HG03565 (cell line): ENCODE results near the gene NUBP1.
A peak's percentile ranks its signal among the peaks of the same experiment; 100 is the strongest.
"Not testable (repeated sequence)": the region's sequence is repeated elsewhere in the genome, so short reads cannot be mapped to it uniquely, and the experiment has no call there.

Experiments
- ATAC-seq: cut with Tn5 transposase; IDR thresholded peaks from one replicate; pipeline ENCODE4 v1.9.1; 2021; ENCODE audit warnings: mild to moderate bottlenecking, moderate library complexity; ENCODE audit not compliant: unreplicated experiment

The NUBP1 gene

DNA sequence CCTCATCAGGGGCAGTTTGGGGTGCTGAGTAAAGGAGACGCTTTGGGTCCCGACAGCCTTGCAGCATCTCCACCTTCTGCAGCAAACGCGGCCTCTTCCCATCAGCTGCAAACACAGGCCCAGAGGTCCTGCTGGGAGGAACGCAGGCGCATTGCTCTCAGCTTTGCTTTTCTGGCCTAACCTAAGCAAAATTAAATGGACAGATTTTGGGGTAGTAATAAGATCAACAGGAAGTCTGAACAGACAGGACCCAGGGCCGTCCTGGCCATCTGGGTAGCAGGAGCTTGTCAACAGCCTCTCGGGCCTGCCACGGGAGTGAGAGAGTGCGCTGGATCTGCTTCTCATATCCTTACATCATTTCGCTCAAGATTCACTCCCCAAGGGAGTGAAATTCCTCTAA lies 7.2 kb downstream of the NUBP1 start:
- no peak for ATAC-seq

DNA sequence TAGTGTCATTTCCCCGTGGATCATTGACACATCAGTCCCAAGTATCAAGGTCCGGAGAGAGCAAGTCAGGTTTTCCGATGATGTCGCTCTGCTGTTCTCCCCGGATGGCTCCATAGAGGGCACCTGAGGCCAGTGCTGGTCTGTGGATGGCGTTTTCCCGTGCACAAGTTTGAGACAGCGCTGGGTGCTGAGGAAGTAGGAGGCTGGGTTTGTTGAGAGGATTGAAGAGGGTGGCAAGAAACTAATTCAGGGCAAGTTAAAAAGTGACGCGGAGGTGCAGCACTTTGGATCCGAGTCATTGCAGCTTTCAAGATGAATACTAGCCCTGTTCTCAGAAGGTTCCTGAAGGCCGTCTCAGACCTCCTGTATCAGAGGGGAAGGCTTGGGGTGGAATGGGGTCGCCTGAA lies 7.7 kb downstream of the NUBP1 start:
- ATAC-seq: no peak

DNA sequence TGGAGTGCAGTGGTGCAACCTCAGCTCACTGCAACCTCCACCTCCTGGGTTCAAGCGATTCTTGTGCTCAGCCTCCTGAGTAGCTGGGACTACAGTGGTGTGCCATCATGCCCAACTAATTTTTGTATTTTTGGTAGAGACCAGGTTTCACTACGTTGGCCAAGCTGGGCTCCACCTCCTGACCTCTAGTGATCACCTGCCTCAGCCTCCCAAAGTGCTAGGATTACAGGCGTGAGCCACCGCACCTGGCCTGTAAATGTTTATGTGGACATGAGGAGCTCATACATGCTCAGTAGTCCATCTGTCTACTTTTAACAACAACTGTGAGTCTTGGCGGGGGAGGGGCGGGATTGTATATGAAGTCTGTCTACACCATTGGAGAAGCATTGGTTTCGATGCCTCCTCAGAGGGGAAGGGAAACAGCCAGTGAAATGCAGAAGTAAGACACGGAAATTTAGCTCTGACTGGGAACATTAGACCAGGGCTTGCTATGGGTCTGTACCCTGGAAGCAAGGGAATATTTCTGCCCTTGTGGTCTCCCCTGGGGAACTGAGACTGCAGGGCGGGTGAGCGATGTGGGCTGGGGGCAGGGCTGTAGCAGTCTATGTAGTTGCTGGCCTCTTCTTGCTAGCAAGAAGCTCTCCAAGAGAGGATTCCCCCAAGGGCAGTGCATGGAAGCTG lies 9.3 kb downstream of the NUBP1 start:
- peak; percentile 40 for ATAC-seq

DNA sequence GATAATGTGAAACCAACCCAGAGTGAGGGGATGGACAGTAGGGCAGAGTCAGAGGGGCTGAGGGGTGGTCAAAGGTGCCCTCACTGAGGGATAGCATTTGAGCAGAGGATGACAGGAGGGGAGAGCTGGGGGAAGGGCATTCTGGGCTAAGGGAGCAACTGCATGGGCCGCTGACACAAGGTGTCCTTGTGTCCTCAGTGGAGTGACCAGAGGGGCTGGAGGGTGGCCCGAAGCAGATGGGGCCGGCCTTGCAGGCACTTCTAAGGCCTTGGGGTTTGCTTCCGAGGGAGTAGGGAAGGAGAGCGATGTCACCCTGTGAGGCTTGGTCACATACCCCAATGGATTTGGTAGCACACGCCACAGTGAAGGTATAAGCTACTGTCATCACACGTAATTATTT lies 10.0 kb downstream of the NUBP1 start:
- ATAC-seq: no peak

DNA sequence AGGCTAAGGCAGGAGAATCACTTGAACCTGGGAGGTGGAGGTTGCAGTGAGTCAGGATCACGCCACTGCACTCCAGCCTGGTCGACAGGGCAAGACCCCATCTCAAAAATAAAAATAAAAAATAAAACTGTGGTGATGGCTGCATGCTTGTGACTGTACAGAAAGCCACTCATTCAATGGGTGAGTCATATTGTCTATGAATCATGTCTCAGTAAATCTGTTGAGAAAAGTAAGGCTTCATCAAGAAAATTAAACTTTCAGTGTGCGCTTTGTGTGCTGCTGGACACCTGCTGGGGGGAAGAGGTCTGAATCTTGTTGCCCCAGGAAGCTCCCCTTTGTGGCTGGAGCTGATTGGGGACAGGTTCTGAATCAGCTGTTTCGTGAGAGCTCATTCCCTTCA lies 11.3 kb downstream of the NUBP1 start:
- no peak for ATAC-seq

DNA sequence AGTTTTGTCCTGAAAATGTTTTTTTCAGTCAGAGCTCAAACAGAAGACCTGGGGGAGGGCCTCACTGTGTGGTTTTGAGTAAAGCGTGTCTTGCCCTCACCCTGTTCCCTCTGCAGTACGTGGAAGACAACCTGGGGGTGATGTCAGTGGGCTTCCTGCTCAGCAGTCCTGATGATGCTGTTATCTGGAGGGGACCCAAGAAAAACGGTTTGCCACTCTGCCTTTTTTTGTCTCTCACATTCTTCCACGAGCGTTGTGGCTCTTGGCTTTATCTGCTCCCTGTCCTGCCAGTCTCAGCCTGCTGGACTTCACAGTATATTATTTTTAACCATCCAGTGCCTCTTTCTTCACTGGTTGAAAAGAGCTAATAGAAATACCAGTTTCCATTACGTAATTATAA lies 12.9 kb downstream of the NUBP1 start:
- no peak for ATAC-seq

DNA sequence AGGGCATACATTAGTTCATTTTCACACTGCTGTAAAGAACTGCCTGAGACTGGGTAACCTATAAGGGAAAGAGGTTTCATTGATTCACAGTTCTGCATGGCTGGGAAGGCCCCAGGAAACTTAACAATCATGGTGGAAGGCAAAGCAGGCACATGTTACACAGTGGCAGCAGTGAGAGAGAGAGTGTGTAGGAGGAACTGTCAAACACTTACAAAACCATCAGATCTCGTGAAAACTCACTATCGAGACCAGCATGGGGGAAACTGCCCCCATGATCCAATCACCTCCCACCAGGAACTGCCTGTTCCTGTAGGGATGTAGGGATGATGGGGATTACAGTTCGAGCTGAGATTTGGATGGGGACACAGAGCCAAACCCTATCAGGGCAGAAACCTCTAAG lies 17.2 kb downstream of the NUBP1 start:
- no peak for ATAC-seq

DNA sequence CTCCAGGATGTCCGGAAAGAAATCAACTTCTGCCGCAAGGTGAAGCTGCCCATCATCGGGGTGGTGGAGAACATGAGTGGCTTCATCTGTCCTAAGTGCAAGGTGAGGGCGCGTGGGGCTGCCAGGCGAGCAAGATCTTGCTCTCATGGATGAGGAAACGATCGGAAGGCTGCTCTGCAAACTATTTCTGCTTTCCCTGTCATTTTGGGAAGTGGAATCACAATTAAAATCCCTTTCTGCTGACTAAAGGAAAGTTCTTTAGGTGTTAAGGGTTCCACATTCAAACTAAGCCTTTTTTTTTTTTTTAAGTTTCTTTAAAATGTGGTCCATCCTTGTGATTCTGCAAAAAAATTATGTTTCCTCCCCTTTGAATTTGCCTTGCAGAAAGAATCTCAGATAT lies 17.7 kb downstream of the NUBP1 start:
- no peak for ATAC-seq

DNA sequence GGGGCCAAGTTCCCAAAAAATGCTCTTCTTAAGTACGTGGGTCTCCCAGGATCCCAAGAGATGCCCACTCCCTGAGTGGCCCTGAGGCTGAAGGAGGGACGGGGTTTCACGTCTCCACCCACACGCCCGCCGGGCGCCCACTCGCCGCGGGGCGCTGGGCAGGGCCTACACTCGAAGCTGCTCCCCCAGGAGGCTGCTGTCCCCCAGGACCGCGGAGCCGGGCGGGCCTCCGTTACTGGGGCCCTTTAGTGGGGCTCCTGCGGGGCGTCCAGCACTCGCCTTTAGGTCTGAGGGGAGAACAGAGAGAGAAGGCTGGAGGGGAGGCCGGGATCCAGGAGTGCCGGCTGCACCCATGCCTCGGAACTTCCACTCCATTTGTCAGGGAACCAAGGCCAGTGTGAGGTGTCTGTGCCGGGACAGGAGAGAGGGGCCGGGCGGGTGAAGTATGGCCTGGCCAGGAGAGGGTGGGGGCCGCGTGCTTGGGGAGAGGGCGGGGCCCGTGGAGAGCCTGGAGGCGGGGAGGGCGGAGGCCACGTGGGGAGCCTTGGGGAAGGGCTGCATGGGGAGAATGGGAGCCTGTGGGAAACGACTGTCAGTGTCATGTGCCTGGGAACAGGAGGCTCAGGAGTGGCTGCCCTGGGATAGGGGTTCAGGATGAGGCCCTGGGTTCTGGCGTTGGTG lies 18.8 kb downstream of the NUBP1 start:
- no peak for ATAC-seq

DNA sequence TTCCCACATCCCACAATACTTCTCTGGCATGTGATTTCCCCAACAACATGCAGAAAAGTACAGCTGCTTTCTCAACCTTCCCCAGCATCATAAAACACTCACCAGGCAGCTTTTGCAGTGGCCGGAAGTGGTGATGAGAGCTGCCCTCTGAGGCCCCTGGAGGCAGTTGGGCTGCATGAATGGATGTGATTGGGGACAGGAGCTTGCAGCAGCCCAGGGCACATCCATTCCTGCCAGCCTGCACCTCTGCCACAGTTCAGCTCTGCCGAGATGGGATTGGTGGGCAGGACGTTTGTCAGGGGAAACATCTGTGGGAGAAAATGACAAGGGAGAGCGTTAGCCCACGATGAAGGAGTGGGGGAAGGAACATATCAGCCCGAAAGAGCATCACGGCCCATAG lies 19.8 kb downstream of the NUBP1 start:
- no peak for ATAC-seq

DNA sequence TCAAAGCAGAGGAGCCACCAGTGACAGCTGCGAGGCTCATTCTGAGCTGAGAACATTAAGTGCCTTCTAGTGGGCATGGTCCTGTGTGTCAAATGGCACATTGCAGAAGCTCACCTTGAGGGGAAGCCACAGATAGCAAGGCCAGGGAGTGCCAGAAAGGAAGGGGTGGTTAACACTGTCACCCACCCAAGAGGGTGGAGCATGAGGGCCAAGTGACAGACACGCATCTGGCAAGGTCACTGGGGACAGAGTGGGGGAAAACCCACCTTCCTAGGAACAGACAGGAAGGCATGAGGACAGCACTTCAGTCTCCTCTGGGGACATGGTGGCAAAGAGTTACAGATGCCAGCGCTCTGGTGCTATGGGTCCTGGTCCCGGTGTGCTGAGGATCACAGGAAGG lies 22.1 kb downstream of the NUBP1 start:
- no peak for ATAC-seq

DNA sequence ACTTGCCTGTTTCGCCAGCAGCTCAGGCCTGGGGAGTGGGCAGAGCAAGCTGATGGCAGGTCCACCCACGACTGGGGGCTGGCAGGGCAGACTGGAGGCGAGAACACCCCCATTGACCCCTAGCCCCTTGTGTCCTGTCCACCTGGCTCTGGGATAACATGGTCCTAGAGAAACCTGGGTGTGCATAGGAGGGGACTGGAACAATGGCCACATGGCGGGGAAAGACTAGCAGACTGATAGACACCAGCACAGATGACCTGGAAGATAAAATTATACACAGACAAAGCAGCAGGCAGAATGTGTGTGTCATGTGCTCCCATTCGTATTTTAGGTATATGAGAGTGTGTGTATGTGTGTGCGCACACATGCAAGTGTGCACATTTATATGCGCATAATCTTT lies 23.5 kb downstream of the NUBP1 start:
- no peak for ATAC-seq

DNA sequence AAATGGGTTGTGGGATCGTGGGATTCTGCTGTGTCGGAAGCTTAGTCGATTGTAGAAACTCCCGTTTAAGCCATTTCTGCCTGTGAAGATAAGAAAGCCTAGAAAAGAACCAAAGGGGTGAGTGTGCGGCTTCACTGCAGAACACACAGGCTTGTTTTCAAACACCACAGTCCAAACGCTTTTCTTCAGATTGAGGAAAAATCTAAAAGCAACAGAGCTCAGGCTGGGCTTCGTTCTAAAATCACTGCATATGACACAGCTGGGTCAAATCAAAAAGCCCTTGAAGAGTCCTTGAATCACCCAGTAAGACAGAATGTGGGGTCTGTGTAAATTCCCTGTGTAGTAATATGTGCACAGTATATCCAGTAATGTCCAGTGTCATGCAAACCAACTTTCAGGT lies 25.7 kb downstream of the NUBP1 start:
- no peak for ATAC-seq

DNA sequence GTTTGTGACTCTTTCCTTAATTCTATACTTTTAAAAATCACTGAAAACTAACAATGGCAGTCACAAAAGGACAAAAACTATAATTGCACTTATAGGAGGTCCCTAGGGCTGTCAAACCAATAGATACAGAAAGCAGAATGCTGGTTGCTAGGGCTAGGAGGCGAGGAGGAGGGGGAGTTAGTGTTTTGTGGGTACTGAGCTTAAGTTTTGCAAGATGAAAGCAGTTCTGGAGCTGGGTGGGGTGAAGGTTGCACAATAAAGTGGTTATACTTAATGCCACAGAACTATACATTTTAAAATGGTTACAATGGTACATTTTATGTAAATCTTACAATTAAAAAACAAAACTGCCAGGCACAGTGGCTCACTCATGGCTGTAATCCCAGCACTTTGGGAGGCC lies 27.3 kb downstream of the NUBP1 start:
- ATAC-seq: no peak

DNA sequence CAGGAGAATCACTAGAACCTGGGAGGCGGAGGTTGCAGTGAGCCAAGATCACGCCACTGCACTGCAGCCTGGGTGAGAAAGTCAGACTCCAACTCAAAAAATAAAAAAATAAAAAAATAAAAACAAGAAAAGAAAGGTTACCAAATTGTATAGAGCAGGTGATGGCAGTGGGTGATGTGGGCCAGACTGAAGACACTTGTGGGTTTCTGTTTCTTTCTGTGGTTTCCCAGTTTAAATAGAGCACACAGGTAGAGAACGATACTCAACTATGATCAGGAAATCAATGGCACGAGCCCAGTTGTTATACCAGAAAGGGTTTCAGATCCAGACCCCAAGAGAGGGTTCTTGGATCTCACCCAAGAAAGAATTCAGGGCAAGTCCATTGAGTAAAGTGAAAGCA lies 32.6 kb downstream of the NUBP1 start:
- peak; percentile 67 for ATAC-seq

DNA sequence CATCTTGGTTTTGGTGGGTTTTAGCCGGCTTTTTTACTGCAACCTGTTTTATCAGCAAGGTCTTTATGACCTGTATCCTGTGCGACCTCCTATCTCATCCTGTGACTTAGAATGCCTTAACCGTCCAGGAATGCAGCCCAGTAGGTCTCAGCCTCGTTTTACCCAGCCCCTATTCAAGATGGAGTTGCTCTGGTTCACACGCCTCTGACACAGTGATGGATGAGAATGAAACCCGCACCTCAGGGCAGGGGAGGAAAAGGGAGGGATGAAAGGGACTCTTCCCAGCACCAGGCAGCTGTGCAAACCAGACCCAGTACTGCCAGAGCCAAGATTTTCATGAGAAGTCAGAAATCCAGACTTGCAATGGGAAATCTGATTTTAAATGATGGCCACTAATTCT lies 33.3 kb downstream of the NUBP1 start:
- ATAC-seq: not testable (repeated sequence)

DNA sequence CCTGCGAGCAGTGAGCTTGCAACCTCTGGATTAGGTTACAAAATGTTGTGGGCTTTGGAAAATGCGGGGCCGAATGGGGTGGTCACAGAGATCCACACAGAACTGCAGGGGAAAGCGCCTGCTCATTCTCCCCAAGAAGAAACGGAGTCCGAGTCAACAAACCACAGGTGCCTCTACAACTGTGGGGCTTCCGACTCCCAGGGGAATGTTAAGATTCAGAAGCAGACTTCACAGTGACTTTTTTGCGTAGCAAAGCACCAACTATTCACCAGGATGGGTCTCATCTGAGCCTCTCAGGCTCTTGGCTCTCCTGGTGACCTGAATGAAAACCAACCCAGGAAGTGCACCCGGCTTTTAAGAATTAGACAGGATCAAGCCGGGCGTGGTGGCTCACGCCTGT lies 33.7 kb downstream of the NUBP1 start:
- no peak for ATAC-seq

DNA sequence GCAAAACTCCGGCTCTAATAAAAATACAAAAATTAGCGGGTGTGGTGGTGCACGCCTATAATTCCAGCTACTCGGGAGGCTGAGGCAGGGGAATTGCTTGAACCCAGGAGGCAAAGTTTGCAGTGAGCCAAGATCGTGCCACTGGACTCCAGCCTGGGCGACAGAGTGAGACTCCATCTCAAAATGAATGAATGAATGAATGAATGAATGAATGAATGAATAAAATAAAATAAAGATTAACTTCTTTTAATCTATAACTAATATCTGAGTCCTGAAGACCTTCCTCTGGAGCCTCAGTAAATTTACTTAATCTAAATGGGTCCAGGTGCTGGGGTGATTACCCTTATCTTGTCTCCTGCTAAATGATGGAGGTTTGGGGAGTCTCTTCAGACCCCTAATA lies 36.3 kb downstream of the NUBP1 start:
- not testable (repeated sequence) for ATAC-seq

DNA sequence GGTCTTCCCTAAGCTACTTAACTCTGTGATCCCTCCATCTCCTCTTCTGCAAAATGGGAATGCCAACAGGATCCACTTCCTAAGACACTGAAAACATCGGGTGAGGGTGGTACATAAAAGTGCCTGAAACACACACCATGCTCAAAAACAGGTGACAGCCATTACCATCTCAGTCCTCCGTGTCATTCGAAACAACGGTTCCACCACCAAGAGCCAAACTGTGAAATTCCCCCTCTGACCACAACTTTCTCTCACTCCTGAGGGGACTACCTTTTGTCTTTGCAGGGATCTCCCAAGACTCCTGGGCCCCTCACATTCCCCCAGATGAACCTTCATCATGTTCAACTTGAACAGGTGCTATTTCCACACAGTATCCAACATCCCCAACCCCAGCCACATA lies 37.0 kb downstream of the NUBP1 start:
- ATAC-seq: no peak

DNA sequence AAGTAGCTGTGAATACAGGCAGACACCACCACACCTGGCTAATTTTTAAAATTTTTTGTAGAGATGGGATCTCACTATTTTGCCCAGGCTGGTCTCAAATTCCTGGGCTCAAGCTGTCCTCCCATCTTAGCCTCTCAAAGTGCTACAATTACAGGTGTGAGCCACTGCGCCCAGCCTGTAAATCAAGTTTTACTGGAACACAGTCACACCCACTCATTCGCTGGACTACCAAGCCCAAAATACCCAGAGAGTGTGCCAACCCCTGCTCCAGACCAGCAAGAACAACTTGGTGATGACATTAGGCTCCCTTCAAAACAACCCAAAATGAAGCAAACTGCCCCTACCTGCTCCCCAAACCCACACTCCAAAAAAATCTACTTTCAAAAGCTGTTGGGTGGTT lies 39.0 kb downstream of the NUBP1 start:
- no peak for ATAC-seq

DNA sequence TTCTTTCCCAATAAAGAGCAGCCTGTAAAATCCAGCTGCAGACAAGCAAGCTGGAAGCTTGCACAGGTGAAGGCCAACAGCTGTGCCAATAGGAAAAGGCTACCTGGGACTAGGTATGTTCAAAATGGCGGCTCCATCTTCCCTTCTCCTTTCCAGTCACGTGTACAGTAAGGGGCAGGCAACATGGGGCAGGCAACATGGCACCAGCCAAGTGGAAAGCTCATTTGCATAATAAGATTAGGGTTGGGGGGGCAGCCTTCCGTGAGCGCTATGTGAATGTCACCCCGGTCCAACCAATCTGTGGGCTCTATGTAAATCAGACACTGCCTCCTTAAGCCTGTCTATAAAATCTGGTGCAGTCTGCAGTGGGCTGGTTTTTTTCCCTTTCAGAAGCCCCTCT lies 43.7 kb downstream of the NUBP1 start:
- ATAC-seq: no peak

DNA sequence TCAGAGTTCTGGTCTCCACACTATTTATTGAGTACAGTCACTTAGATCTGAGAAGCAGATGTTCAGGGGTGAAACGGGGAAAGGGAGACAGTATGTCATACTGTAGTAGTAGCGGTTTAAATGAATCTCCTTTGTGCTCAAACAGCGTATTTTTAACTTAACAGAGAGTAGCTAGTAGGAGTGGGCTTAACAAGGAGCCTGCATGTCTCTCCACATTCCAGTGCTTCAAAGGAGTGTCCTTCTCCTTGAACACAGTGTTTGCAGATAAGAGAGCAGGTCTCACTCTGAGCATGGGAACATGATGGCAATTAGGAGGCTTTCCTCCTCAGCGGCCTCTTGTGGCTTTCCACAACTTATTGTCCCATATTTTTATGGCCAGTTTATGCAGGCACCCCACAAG lies 45.0 kb downstream of the NUBP1 start:
- ATAC-seq: not testable (repeated sequence)

DNA sequence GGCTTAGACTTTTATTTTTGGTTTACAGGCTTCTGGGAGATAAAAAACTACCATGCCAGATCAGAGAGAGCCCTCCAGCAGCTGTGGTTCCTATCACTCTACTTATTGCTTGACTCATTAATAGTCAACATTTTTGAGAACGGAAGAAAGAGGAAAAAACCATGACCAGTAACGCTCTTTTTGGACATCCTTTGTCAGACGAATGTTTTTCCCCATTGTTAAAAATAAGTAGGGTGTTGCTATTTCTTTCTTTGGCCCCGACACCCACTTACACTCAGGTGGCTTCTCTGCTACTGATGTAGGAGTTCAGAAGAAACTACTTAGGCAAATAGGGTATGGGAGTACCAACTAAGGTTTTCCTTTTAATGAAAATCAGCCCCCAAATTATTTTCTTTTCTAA lies 47.4 kb downstream of the NUBP1 start:
- peak; percentile 57 for ATAC-seq
